GM23338 (cell line): Measurements from ENCODE around the gene NOXA1. TPM values are rescaled to one million over a fixed set of nuclear protein-coding genes. Genes with fewer than 3 reads are reported as not detected.
A peak's percentile ranks its signal among the peaks of the same experiment; 100 is the strongest.

Experiments used
- ATAC-seq: fragments of 200-7000 bp; cut with Tn5 transposase; 3 replicates; pipeline ENCODE4 v1.9.1; 2020
- DNase-seq: peaks from one replicate; pipeline ENCODE4 v3.0.0-alpha.2; 2015; ENCODE audit warnings: low spot score
- H2AFZ ChIP-seq: fragments of 200-600 bp; sonication (generic); 2 replicates; pipeline ENCODE4 v1.8.0; 2016; ENCODE audit warnings: antibody characterized with exemption, mild to moderate bottlenecking, moderate library complexity
- H3F3A ChIP-seq: fragments of 200-600 bp; sonication (generic); replicated peaks from 2 replicates; pipeline ENCODE4 v1.8.0; 2017; ENCODE audit warnings: antibody characterized with exemption, mixed run types, low read depth
- H3K27ac ChIP-seq: fragments of 200-600 bp; sonication (generic); 2 replicates; pipeline ENCODE4 v1.6.1; 2016; ENCODE audit warnings: low read depth
- H3K27me3 ChIP-seq: fragments of 200-600 bp; sonication (generic); 2 replicates; pipeline ENCODE4 v1.8.0; 2016; ENCODE audit warnings: mild to moderate bottlenecking, mixed run types, moderate library complexity; ENCODE audit not compliant: insufficient read depth
- H3K36me3 ChIP-seq: fragments of 200-600 bp; sonication (generic); 2 replicates; pipeline ENCODE4 v1.8.0; 2016; ENCODE audit warnings: mild to moderate bottlenecking; ENCODE audit not compliant: insufficient read depth
- H3K4me1 ChIP-seq: fragments of 200-600 bp; sonication (generic); 2 replicates; pipeline ENCODE4 v1.8.0; 2016; ENCODE audit warnings: mild to moderate bottlenecking, moderate library complexity; ENCODE audit not compliant: insufficient read depth
- H3K4me2 ChIP-seq: fragments of 200-600 bp; sonication (generic); 2 replicates; pipeline ENCODE4 v1.7.1; 2017; ENCODE audit warnings: mixed run types
- H3K4me3 ChIP-seq: fragments of 200-600 bp; sonication (generic); 2 replicates; pipeline ENCODE4 v1.6.1; 2016; ENCODE audit warnings: mixed run types
- H3K79me2 ChIP-seq: fragments of 200-600 bp; sonication (generic); replicated peaks from 2 replicates; pipeline ENCODE4 v1.8.0; 2017; ENCODE audit warnings: mild to moderate bottlenecking; ENCODE audit not compliant: insufficient read depth
- H3K9me2 ChIP-seq: fragments of 200-600 bp; sonication (generic); 2 replicates; pipeline ENCODE4 v1.8.0; 2017; ENCODE audit not compliant: insufficient read depth
- H4K20me1 ChIP-seq: fragments of 200-600 bp; sonication (generic); replicated peaks from 2 replicates; pipeline ENCODE4 v1.8.0; 2017; ENCODE audit warnings: mild to moderate bottlenecking; ENCODE audit not compliant: insufficient read depth
- H3K27ac Mint-ChIP-seq: 2 replicates; pipeline ENCODE4 v1.8.0; 2020; ENCODE audit warnings: inconsistent platforms, mild to moderate bottlenecking, moderate library complexity, mixed read lengths
- H3K27me3 Mint-ChIP-seq: 3 replicates; pipeline ENCODE4 v1.8.0; 2022; ENCODE audit warnings: low read depth, mild to moderate bottlenecking, moderate library complexity, mixed read lengths, inconsistent platforms; ENCODE audit not compliant: insufficient read depth, poor library complexity
- H3K36me3 Mint-ChIP-seq: 3 replicates; pipeline ENCODE4 v1.8.0; 2021; ENCODE audit warnings: low read depth, mild to moderate bottlenecking, inconsistent platforms, moderate library complexity, mixed read lengths
- H3K4me1 Mint-ChIP-seq: 3 replicates; pipeline ENCODE4 v1.8.0; 2020; ENCODE audit warnings: mild to moderate bottlenecking, inconsistent platforms, mixed read lengths
- H3K4me3 Mint-ChIP-seq: 3 replicates; pipeline ENCODE4 v1.8.0; 2021; ENCODE audit warnings: moderate library complexity, mild to moderate bottlenecking, inconsistent platforms, mixed read lengths
- H3K9me3 Mint-ChIP-seq: 3 replicates; pipeline ENCODE4 v1.8.0; 2020; ENCODE audit warnings: moderate library complexity, mild to moderate bottlenecking, inconsistent platforms, mixed read lengths
- CREB1 ChIP-seq: fragments of 250-450 bp; sonication (Bioruptor Pico); IDR thresholded peaks from 2 replicates; pipeline ENCODE4 v1.5.0; 2020; ENCODE audit warnings: low read depth, mild to moderate bottlenecking, moderate library complexity
- EZH2 ChIP-seq: fragments of 200-600 bp; sonication (generic); IDR thresholded peaks from one replicate; pipeline ENCODE4 v1.8.0; 2017; ENCODE audit warnings: antibody characterized with exemption, mild to moderate bottlenecking, low read depth; ENCODE audit not compliant: unreplicated experiment
- EZH2phosphoT487 ChIP-seq: fragments of 200-600 bp; sonication (generic); IDR thresholded peaks from one replicate; pipeline ENCODE4 v1.8.1; 2018; ENCODE audit warnings: antibody characterized with exemption; ENCODE audit not compliant: unreplicated experiment
- JUNB ChIP-seq: IDR thresholded peaks from one replicate; pipeline ENCODE4 v1.6.1; 2016; ENCODE audit warnings: antibody characterized with exemption; ENCODE audit not compliant: unreplicated experiment
- NANOG ChIP-seq: IDR thresholded peaks from 2 replicates; pipeline ENCODE4 v1.6.1; 2016; ENCODE audit warnings: antibody characterized with exemption, borderline replicate concordance
- POLR2AphosphoS5 ChIP-seq: IDR thresholded peaks from 2 replicates; pipeline ENCODE4 v1.6.1; 2016; ENCODE audit warnings: antibody characterized with exemption, low read depth
- STAT1 ChIP-seq: IDR thresholded peaks from one replicate; pipeline ENCODE4 v1.6.1; 2016; ENCODE audit warnings: antibody characterized with exemption; ENCODE audit not compliant: unreplicated experiment
- ZNF114 ChIP-seq: fragments of 250-450 bp; sonication (Bioruptor Pico); IDR thresholded peaks from 2 replicates; pipeline ENCODE4 v1.5.0; 2020; ENCODE audit warnings: mild to moderate bottlenecking, moderate library complexity
- ZNF331 ChIP-seq: fragments of 250-450 bp; sonication (Bioruptor Pico); IDR thresholded peaks from 2 replicates; pipeline ENCODE4 v1.5.0; 2020; ENCODE audit warnings: low read depth, mild to moderate bottlenecking, moderate library complexity
- polyA plus RNA-seq: library from polyadenylated mRNA; unstranded; fragments of >200 nt; fragmentation: Nextera tagmentation; extraction: Ambion mirVana; gene quantifications from 2 replicates; pipeline ENCODE4 v1.2.1, GENCODE V29; 2016
- total RNA-seq: library from RNA; depleted of rRNA; stranded (reverse); fragments of >200 nt; shearing (Covaris generic); gene quantifications from 2 replicates; pipeline ENCODE4 v1.2.3, GENCODE V29; 2014
- TF ChIP-seq, protein P1 (sequence below), 2 experiments: fragments of 200-600 bp in 1 of 2; sonication (generic) in 1 of 2; conservative IDR thresholded peaks; 2 replicates each; pipeline versions ENCODE4 v1.5.1 to v1.6.1; 2016 to 2017; ENCODE audit warnings: antibody characterized with exemption in 2 of 2, low read depth in 2 of 2, mild to moderate bottlenecking in 2 of 2, moderate library complexity in 1 of 2
- TF ChIP-seq, protein P2 (sequence below): IDR thresholded peaks from 2 replicates; pipeline ENCODE4 v1.6.1; 2016; ENCODE audit warnings: antibody characterized with exemption
- TF ChIP-seq, protein P3 (sequence below): IDR thresholded peaks from one replicate; pipeline ENCODE4 v1.6.1; 2018; ENCODE audit warnings: antibody characterized with exemption; ENCODE audit not compliant: unreplicated experiment
- TF ChIP-seq, protein P4 (sequence below): fragments of 250-450 bp; sonication (Bioruptor Pico); IDR thresholded peaks from 2 replicates; pipeline ENCODE4 v1.5.0; 2020; ENCODE audit warnings: mild to moderate bottlenecking, moderate library complexity

The NOXA1 gene
- total and polyA plus RNA-seq, 2 experiments from 2014 or later = 0.59 to 0.68 TPM

DNA sequence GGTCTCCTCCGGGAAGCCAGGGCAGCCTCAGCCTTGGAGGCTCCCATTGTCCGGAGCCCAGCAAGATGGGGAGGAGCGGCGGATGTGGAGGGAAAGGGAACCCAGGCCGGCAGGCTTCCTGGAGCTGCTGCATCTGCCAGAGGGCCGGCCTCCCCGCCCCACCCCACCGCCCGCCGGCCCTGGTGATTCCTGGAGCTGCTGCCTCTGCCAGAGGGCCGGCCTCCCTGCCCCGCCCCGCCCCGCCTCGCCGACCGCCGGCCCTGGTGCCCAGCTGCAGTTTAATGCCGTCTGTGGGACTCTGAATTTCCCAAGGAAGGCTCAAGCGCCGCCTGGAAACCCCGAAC, 31.8 kb upstream of the NOXA1 start:
- no peak overlapping the region for H2AFZ ChIP-seq
- H3F3A ChIP-seq = no peaks in the 10 kb centered on the region
- Mint-ChIP-seq H3K4me3 (no peak overlapping the region), H3K4me1 (no peaks in the 10 kb centered on the region), H3K36me3 (no peaks in the 10 kb centered on the region), H3K27me3 (peaks cover 4% of the 10 kb centered on the region), H3K9me3 (no peaks in the 10 kb centered on the region), H3K27ac (no peak overlapping the region)
- no peaks in the 10 kb centered on the region for H3K9me2 ChIP-seq
- H3K27ac ChIP-seq = no peak overlapping the region
- no peaks in the 10 kb centered on the region for H3K4me1 ChIP-seq
- no peak for TF ChIP-seq NANOG
- TF ChIP-seq JUNB = no peak
- no peak for TF ChIP-seq CREB1
- no peak for TF ChIP-seq EZH2phosphoT487
- TF ChIP-seq, protein P1, sequence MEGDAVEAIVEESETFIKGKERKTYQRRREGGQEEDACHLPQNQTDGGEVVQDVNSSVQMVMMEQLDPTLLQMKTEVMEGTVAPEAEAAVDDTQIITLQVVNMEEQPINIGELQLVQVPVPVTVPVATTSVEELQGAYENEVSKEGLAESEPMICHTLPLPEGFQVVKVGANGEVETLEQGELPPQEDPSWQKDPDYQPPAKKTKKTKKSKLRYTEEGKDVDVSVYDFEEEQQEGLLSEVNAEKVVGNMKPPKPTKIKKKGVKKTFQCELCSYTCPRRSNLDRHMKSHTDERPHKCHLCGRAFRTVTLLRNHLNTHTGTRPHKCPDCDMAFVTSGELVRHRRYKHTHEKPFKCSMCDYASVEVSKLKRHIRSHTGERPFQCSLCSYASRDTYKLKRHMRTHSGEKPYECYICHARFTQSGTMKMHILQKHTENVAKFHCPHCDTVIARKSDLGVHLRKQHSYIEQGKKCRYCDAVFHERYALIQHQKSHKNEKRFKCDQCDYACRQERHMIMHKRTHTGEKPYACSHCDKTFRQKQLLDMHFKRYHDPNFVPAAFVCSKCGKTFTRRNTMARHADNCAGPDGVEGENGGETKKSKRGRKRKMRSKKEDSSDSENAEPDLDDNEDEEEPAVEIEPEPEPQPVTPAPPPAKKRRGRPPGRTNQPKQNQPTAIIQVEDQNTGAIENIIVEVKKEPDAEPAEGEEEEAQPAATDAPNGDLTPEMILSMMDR (conservative IDR thresholded peaks at IDR 0.05; ENCODE audit: low read depth in 2 of 2) = no peak
- no peak for TF ChIP-seq EZH2
- TF ChIP-seq, protein P2, sequence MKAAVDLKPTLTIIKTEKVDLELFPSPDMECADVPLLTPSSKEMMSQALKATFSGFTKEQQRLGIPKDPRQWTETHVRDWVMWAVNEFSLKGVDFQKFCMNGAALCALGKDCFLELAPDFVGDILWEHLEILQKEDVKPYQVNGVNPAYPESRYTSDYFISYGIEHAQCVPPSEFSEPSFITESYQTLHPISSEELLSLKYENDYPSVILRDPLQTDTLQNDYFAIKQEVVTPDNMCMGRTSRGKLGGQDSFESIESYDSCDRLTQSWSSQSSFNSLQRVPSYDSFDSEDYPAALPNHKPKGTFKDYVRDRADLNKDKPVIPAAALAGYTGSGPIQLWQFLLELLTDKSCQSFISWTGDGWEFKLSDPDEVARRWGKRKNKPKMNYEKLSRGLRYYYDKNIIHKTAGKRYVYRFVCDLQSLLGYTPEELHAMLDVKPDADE = no peak
- TF ChIP-seq, protein P3, sequence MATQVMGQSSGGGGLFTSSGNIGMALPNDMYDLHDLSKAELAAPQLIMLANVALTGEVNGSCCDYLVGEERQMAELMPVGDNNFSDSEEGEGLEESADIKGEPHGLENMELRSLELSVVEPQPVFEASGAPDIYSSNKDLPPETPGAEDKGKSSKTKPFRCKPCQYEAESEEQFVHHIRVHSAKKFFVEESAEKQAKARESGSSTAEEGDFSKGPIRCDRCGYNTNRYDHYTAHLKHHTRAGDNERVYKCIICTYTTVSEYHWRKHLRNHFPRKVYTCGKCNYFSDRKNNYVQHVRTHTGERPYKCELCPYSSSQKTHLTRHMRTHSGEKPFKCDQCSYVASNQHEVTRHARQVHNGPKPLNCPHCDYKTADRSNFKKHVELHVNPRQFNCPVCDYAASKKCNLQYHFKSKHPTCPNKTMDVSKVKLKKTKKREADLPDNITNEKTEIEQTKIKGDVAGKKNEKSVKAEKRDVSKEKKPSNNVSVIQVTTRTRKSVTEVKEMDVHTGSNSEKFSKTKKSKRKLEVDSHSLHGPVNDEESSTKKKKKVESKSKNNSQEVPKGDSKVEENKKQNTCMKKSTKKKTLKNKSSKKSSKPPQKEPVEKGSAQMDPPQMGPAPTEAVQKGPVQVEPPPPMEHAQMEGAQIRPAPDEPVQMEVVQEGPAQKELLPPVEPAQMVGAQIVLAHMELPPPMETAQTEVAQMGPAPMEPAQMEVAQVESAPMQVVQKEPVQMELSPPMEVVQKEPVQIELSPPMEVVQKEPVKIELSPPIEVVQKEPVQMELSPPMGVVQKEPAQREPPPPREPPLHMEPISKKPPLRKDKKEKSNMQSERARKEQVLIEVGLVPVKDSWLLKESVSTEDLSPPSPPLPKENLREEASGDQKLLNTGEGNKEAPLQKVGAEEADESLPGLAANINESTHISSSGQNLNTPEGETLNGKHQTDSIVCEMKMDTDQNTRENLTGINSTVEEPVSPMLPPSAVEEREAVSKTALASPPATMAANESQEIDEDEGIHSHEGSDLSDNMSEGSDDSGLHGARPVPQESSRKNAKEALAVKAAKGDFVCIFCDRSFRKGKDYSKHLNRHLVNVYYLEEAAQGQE = no peak
- TF ChIP-seq STAT1 = no peak
- TF ChIP-seq, protein P4, sequence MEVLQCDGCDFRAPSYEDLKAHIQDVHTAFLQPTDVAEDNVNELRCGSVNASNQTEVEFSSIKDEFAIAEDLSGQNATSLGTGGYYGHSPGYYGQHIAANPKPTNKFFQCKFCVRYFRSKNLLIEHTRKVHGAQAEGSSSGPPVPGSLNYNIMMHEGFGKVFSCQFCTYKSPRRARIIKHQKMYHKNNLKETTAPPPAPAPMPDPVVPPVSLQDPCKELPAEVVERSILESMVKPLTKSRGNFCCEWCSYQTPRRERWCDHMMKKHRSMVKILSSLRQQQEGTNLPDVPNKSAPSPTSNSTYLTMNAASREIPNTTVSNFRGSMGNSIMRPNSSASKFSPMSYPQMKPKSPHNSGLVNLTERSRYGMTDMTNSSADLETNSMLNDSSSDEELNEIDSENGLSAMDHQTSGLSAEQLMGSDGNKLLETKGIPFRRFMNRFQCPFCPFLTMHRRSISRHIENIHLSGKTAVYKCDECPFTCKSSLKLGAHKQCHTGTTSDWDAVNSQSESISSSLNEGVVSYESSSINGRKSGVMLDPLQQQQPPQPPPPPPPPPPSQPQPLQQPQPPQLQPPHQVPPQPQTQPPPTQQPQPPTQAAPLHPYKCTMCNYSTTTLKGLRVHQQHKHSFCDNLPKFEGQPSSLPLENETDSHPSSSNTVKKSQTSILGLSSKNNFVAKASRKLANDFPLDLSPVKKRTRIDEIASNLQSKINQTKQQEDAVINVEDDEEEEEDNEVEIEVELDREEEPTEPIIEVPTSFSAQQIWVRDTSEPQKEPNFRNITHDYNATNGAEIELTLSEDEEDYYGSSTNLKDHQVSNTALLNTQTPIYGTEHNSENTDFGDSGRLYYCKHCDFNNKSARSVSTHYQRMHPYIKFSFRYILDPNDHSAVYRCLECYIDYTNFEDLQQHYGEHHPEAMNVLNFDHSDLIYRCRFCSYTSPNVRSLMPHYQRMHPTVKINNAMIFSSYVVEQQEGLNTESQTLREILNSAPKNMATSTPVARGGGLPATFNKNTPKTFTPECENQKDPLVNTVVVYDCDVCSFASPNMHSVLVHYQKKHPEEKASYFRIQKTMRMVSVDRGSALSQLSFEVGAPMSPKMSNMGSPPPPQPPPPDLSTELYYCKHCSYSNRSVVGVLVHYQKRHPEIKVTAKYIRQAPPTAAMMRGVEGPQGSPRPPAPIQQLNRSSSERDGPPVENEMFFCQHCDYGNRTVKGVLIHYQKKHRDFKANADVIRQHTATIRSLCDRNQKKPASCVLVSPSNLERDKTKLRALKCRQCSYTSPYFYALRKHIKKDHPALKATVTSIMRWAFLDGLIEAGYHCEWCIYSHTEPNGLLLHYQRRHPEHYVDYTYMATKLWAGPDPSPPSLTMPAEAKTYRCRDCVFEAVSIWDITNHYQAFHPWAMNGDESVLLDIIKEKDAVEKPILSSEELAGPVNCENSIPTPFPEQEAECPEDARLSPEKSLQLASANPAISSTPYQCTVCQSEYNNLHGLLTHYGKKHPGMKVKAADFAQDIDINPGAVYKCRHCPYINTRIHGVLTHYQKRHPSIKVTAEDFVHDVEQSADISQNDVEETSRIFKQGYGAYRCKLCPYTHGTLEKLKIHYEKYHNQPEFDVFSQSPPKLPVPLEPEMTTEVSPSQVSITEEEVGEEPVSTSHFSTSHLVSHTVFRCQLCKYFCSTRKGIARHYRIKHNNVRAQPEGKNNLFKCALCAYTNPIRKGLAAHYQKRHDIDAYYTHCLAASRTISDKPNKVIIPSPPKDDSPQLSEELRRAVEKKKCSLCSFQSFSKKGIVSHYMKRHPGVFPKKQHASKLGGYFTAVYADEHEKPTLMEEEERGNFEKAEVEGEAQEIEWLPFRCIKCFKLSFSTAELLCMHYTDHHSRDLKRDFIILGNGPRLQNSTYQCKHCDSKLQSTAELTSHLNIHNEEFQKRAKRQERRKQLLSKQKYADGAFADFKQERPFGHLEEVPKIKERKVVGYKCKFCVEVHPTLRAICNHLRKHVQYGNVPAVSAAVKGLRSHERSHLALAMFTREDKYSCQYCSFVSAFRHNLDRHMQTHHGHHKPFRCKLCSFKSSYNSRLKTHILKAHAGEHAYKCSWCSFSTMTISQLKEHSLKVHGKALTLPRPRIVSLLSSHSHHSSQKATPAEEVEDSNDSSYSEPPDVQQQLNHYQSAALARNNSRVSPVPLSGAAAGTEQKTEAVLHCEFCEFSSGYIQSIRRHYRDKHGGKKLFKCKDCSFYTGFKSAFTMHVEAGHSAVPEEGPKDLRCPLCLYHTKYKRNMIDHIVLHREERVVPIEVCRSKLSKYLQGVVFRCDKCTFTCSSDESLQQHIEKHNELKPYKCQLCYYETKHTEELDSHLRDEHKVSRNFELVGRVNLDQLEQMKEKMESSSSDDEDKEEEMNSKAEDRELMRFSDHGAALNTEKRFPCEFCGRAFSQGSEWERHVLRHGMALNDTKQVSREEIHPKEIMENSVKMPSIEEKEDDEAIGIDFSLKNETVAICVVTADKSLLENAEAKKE = no peak
- TF ChIP-seq POLR2AphosphoS5 = no peak
- TF ChIP-seq ZNF331 (CRISPR knock-in tag) = no peak
- TF ChIP-seq ZNF114 = no peak
- DNase-seq (no peak), ATAC-seq (peak; percentile 16; the same call in 2 of the 3 replicates)
- H3K36me3 ChIP-seq = no peaks in the 10 kb centered on the region
- no peak overlapping the region for H3K4me2 ChIP-seq
- H3K79me2 ChIP-seq = no peaks in the 10 kb centered on the region
- no peaks in the 10 kb centered on the region for H4K20me1 ChIP-seq
- H3K4me3 ChIP-seq = no peak overlapping the region
- H3K27me3 ChIP-seq = no peaks in the 10 kb centered on the region
